Left ventricle myocardium inferior (tissue), 1 donor: Measurements from ENCODE around the gene KCNN2. TPM values are rescaled to one million over a fixed set of nuclear protein-coding genes. Genes with fewer than 3 reads are reported as not detected.

Source experiments
- DNase-seq: peaks from one replicate; pipeline ENCODE4 v3.0.0-alpha.2; 2020
- H3K27ac ChIP-seq: fragments of 200-600 bp; replicated peaks from 2 replicates; pipeline ENCODE4 v1.8.0; 2021
- H3K27me3 ChIP-seq: fragments of 200-600 bp; 2 replicates; pipeline ENCODE4 v1.8.0; 2021; ENCODE audit warnings: low read depth
- H3K36me3 ChIP-seq: fragments of 200-600 bp; 2 replicates; pipeline ENCODE4 v1.8.0; 2021
- H3K4me1 ChIP-seq: fragments of 200-600 bp; 2 replicates; pipeline ENCODE4 v1.8.0; 2021
- H3K4me3 ChIP-seq: fragments of 200-600 bp; 2 replicates; pipeline ENCODE4 v1.8.0; 2021; ENCODE audit warnings: mild to moderate bottlenecking, moderate library complexity
- H3K9me3 ChIP-seq: fragments of 200-600 bp; replicated peaks from 2 replicates; pipeline ENCODE4 v1.8.0; 2021
- CTCF ChIP-seq: fragments of 200-600 bp; IDR thresholded peaks from 2 replicates; pipeline ENCODE4 v1.8.0; 2021; ENCODE audit warnings: antibody characterized with exemption, mild to moderate bottlenecking, borderline replicate concordance
- intact Hi-C: fragments of 100-400 bp; cut with micrococcal nuclease; formaldehyde crosslinking; loops from one replicate; pipeline ENCODE4 v1.11.0; 2022
- total RNA-seq: library from RNA; stranded (reverse); fragmentation: NEBNext Ultra II Directional; extraction: Animal tissue kit (Norgen Biotek cat#: 25700); gene quantifications from one replicate; pipeline ENCODE4 v1.2.1, GENCODE V29; 2021
- donor health status: DM: no; HTN: yes; CAD: no; lungs with severe emphysema.

Gene KCNN2
- total RNA-seq, 1 donor from 2014 or later = 7.2 TPM

- H3K27ac ChIP-seq = peak overlapping the region; percentile 10
- H3K4me3 ChIP-seq = no peak overlapping the region
- H3K36me3 ChIP-seq = no peaks in the 10 kb centered on the region
- no peaks in the 10 kb centered on the region for H3K9me3 ChIP-seq
- no peak for TF ChIP-seq CTCF
- DNase-seq = no peak
- intact Hi-C loops = no loop called here
- H3K4me1 ChIP-seq = no peaks in the 10 kb centered on the region
- H3K27me3 ChIP-seq = no peaks in the 10 kb centered on the region
These were observed 29.5 kb downstream of the KCNN2 start for GRCh38 chr5:114391321-114391720.

GRCh38 chr5:114393159-114393558, 31.3 kb downstream of the KCNN2 start:
- no peaks in the 10 kb centered on the region for H3K36me3 ChIP-seq
- no peak for DNase-seq
- no peaks in the 10 kb centered on the region for H3K27me3 ChIP-seq
- no peaks in the 10 kb centered on the region for H3K4me1 ChIP-seq
- H3K9me3 ChIP-seq = peaks cover 3% of the 10 kb centered on the region
- TF ChIP-seq CTCF = no peak
- intact Hi-C loops = no loop called here
- H3K4me3 ChIP-seq = no peak overlapping the region
- no peak overlapping the region for H3K27ac ChIP-seq

- H3K9me3 ChIP-seq = peaks cover 12% of the 10 kb centered on the region
- intact Hi-C loops = no loop called here
- no peaks in the 10 kb centered on the region for H3K36me3 ChIP-seq
- no peaks in the 10 kb centered on the region for H3K27me3 ChIP-seq
- H3K4me3 ChIP-seq = no peak overlapping the region
- no peak for DNase-seq
- no peak for TF ChIP-seq CTCF
- H3K4me1 ChIP-seq = no peaks in the 10 kb centered on the region
- no peak overlapping the region for H3K27ac ChIP-seq
These were observed 40.3 kb downstream of the KCNN2 start for GRCh38 chr5:114402206-114402605.

- Histone ChIP-seq H3K4me1 (no peaks in the 10 kb centered on the region), H3K27me3 (no peaks in the 10 kb centered on the region), H3K4me3 (no peak overlapping the region), H3K9me3 (no peaks in the 10 kb centered on the region), H3K27ac (no peak overlapping the region), H3K36me3 (no peaks in the 10 kb centered on the region)
- TF ChIP-seq CTCF = no peak
- intact Hi-C loops = no loop called here
- no peak for DNase-seq
These were observed 45.9 kb downstream of the KCNN2 start for GRCh38 chr5:114407783-114408182.

- intact Hi-C loops = no loop called here
These were observed 47.0 kb downstream of the KCNN2 start for GRCh38 chr5:114408847-114409246.

More at GRCh38 chr5:114408847-114409246, 47.0 kb downstream of the KCNN2 start:
- no peak for TF ChIP-seq CTCF
- Histone ChIP-seq H3K36me3 (no peaks in the 10 kb centered on the region), H3K4me1 (no peaks in the 10 kb centered on the region), H3K27me3 (no peaks in the 10 kb centered on the region), H3K27ac (no peak overlapping the region), H3K9me3 (no peaks in the 10 kb centered on the region), H3K4me3 (no peak overlapping the region)
- no peak for DNase-seq
